Measurements from ENCODE around the gene RNASE13.

The RNASE13 gene

GRCh38 chr14:21034707-21035106, at the start of gene RNASE13:
RNASE13 (minus strand) TSS chr14:21034807; CDS start chr14:21034288, 519 bp downstream.
- no peak within 1 kb of the TSS for H3K4me3 ChIP-seq (ENCODE audit: control insufficient read depth, low read depth, low read length)
- DNase-seq (ENCODE audit: low read depth): no peak
- TF ChIP-seq, protein P1, sequence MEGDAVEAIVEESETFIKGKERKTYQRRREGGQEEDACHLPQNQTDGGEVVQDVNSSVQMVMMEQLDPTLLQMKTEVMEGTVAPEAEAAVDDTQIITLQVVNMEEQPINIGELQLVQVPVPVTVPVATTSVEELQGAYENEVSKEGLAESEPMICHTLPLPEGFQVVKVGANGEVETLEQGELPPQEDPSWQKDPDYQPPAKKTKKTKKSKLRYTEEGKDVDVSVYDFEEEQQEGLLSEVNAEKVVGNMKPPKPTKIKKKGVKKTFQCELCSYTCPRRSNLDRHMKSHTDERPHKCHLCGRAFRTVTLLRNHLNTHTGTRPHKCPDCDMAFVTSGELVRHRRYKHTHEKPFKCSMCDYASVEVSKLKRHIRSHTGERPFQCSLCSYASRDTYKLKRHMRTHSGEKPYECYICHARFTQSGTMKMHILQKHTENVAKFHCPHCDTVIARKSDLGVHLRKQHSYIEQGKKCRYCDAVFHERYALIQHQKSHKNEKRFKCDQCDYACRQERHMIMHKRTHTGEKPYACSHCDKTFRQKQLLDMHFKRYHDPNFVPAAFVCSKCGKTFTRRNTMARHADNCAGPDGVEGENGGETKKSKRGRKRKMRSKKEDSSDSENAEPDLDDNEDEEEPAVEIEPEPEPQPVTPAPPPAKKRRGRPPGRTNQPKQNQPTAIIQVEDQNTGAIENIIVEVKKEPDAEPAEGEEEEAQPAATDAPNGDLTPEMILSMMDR (IDR thresholded peaks at IDR 0.05; ENCODE audit: control insufficient read depth, insufficient read depth, low read depth, low read length, missing control alignments): no peak

GRCh38 chr14:21084396-21084795, 49.8 kb upstream of the RNASE13 start:
- TF ChIP-seq, protein P1 (IDR thresholded peaks at IDR 0.05; ENCODE audit: control insufficient read depth, insufficient read depth, low read depth, low read length, missing control alignments): no peak
- DNase-seq (ENCODE audit: low read depth): no peak
- H3K4me3 ChIP-seq (ENCODE audit: control insufficient read depth, low read depth, low read length): no peak overlapping the region

GRCh38 chr14:21083565-21084325, 49.1 kb upstream of the RNASE13 start:
- TF ChIP-seq, protein P1 (IDR thresholded peaks at IDR 0.05; ENCODE audit: control insufficient read depth, insufficient read depth, low read depth, low read length, missing control alignments): no peak
- DNase-seq (ENCODE audit: low read depth): no peak
- H3K4me3 ChIP-seq (ENCODE audit: control insufficient read depth, low read depth, low read length): no peak overlapping the region

GRCh38 chr14:21081521-21082142, 47.0 kb upstream of the RNASE13 start:
- no peak for DNase-seq (ENCODE audit: low read depth)
- no peak overlapping the region for H3K4me3 ChIP-seq (ENCODE audit: control insufficient read depth, low read depth, low read length)
- TF ChIP-seq, protein P1 (IDR thresholded peaks at IDR 0.05; ENCODE audit: control insufficient read depth, insufficient read depth, low read depth, low read length, missing control alignments): no peak

- DNase-seq (ENCODE audit: low read depth): no peak
- TF ChIP-seq, protein P1 (IDR thresholded peaks at IDR 0.05; ENCODE audit: control insufficient read depth, insufficient read depth, low read depth, low read length, missing control alignments): no peak
Measured at GRCh38 chr14:21078726-21079125, 44.1 kb upstream of the RNASE13 start.

GRCh38 chr14:21078287-21078686, 43.7 kb upstream of the RNASE13 start:
- no peak overlapping the region for H3K4me3 ChIP-seq (ENCODE audit: control insufficient read depth, low read depth, low read length)
- no peak for DNase-seq (ENCODE audit: low read depth)
- TF ChIP-seq, protein P1 (IDR thresholded peaks at IDR 0.05; ENCODE audit: control insufficient read depth, insufficient read depth, low read depth, low read length, missing control alignments): no peak

More at GRCh38 chr14:21078726-21079125, 44.1 kb upstream of the RNASE13 start:
- no peak overlapping the region for H3K4me3 ChIP-seq (ENCODE audit: control insufficient read depth, low read depth, low read length)

All from AG09309 (cell line).